ENCODE results near the gene EPHA8.

The EPHA8 gene

DNA sequence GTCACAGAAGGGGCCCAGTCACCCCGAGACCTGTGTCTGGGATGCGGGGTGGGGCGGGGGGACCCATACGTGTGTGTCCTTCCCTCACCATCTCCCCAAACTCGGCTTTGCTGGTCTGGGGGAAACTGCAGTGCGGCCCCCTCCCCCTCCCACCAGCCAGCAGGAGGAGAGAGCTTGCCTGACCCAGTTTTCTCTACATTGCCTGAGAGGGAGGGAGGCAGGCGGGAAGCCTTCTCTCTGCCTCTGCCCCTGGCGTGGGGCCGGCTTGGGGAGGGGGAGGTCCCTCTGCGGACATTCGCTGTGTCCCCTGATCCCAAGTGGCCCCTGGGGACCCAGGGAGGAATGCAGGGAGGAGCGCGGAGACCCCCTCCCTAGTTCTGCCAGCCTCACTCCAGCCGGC, 3.9 kb downstream of the EPHA8 start:
- no peak overlapping the region for H3K27ac ChIP-seq (replicated peaks)
- no peak for DNase-seq (ENCODE audit: low read depth in 1 of 2, low spot score in 1 of 2)
- peaks cover 32% of the 10 kb centered on the region for H3K27me3 ChIP-seq (ENCODE audit: insufficient read depth, poor library complexity, severe bottlenecking)
- H3K4me3 ChIP-seq (replicated peaks; ENCODE audit: insufficient read depth, low read length), result no peak overlapping the region
- TF ChIP-seq, protein P1, sequence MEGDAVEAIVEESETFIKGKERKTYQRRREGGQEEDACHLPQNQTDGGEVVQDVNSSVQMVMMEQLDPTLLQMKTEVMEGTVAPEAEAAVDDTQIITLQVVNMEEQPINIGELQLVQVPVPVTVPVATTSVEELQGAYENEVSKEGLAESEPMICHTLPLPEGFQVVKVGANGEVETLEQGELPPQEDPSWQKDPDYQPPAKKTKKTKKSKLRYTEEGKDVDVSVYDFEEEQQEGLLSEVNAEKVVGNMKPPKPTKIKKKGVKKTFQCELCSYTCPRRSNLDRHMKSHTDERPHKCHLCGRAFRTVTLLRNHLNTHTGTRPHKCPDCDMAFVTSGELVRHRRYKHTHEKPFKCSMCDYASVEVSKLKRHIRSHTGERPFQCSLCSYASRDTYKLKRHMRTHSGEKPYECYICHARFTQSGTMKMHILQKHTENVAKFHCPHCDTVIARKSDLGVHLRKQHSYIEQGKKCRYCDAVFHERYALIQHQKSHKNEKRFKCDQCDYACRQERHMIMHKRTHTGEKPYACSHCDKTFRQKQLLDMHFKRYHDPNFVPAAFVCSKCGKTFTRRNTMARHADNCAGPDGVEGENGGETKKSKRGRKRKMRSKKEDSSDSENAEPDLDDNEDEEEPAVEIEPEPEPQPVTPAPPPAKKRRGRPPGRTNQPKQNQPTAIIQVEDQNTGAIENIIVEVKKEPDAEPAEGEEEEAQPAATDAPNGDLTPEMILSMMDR (IDR thresholded peaks at IDR 0.05; ENCODE audit: insufficient read depth, low read length), result no peak
- TF ChIP-seq POLR2AphosphoS5 (IDR thresholded peaks at IDR 0.05; ENCODE audit: low read depth) (no peak), GABPA (IDR thresholded peaks at IDR 0.05; ENCODE audit: low read depth) (no peak), SPI1 (IDR thresholded peaks at IDR 0.05; ENCODE audit: borderline replicate concordance, low read depth) (no peak)
- TF ChIP-seq, protein P2, sequence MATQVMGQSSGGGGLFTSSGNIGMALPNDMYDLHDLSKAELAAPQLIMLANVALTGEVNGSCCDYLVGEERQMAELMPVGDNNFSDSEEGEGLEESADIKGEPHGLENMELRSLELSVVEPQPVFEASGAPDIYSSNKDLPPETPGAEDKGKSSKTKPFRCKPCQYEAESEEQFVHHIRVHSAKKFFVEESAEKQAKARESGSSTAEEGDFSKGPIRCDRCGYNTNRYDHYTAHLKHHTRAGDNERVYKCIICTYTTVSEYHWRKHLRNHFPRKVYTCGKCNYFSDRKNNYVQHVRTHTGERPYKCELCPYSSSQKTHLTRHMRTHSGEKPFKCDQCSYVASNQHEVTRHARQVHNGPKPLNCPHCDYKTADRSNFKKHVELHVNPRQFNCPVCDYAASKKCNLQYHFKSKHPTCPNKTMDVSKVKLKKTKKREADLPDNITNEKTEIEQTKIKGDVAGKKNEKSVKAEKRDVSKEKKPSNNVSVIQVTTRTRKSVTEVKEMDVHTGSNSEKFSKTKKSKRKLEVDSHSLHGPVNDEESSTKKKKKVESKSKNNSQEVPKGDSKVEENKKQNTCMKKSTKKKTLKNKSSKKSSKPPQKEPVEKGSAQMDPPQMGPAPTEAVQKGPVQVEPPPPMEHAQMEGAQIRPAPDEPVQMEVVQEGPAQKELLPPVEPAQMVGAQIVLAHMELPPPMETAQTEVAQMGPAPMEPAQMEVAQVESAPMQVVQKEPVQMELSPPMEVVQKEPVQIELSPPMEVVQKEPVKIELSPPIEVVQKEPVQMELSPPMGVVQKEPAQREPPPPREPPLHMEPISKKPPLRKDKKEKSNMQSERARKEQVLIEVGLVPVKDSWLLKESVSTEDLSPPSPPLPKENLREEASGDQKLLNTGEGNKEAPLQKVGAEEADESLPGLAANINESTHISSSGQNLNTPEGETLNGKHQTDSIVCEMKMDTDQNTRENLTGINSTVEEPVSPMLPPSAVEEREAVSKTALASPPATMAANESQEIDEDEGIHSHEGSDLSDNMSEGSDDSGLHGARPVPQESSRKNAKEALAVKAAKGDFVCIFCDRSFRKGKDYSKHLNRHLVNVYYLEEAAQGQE (IDR thresholded peaks at IDR 0.05; ENCODE audit: insufficient replicate concordance, low read depth), result no peak

DNA sequence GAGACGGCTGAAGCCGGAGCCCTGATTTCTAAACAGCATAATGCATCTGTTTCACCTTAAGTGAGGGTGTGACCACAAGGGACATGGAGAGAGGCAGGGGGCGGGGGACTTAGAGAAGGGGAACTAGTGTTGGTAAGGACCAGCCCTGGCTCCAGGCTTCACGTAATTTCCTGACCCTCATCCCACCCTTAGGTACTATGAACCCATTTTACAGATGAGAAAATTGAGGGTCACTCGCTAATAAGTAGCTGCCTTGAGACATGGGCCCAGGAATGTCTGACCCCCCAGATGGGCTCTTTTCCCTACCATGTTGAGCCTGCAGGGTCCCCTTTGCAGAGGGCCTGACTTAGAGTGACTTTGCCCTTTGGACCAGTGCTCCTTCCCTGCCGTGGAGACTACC, 4.7 kb downstream of the EPHA8 start:
- H3K27ac ChIP-seq (replicated peaks), result no peak overlapping the region
- H3K27me3 ChIP-seq (ENCODE audit: insufficient read depth, poor library complexity, severe bottlenecking), result peaks cover 24% of the 10 kb centered on the region
- DNase-seq (ENCODE audit: low read depth in 1 of 2, low spot score in 1 of 2), result no peak
- no peak overlapping the region for H3K4me3 ChIP-seq (replicated peaks; ENCODE audit: insufficient read depth, low read length)
- TF ChIP-seq POLR2AphosphoS5 (IDR thresholded peaks at IDR 0.05; ENCODE audit: low read depth) (no peak), GABPA (IDR thresholded peaks at IDR 0.05; ENCODE audit: low read depth) (no peak), SPI1 (IDR thresholded peaks at IDR 0.05; ENCODE audit: borderline replicate concordance, low read depth) (no peak)
- TF ChIP-seq, protein P1 (IDR thresholded peaks at IDR 0.05; ENCODE audit: insufficient read depth, low read length), result no peak
- TF ChIP-seq, protein P2 (IDR thresholded peaks at IDR 0.05; ENCODE audit: insufficient replicate concordance, low read depth), result no peak

- peaks cover 18% of the 10 kb centered on the region for H3K27me3 ChIP-seq (ENCODE audit: insufficient read depth, poor library complexity, severe bottlenecking)
- DNase-seq (ENCODE audit: low read depth in 1 of 2, low spot score in 1 of 2), result no peak
- H3K4me3 ChIP-seq (replicated peaks; ENCODE audit: insufficient read depth, low read length), result no peak overlapping the region
- TF ChIP-seq, protein P2 (IDR thresholded peaks at IDR 0.05; ENCODE audit: insufficient replicate concordance, low read depth), result no peak
- TF ChIP-seq GABPA (IDR thresholded peaks at IDR 0.05; ENCODE audit: low read depth) (no peak), POLR2AphosphoS5 (IDR thresholded peaks at IDR 0.05; ENCODE audit: low read depth) (no peak), SPI1 (IDR thresholded peaks at IDR 0.05; ENCODE audit: borderline replicate concordance, low read depth) (no peak)
- TF ChIP-seq, protein P1 (IDR thresholded peaks at IDR 0.05; ENCODE audit: insufficient read depth, low read length), result no peak
- no peak overlapping the region for H3K27ac ChIP-seq (replicated peaks)
Observed at GRCh38 chr1:22569269-22569668, 6.0 kb downstream of the EPHA8 start.

Data from HL-60 (cell line).